K562 (cell line): Measurements from ENCODE around the gene KCNC4. TPM values are rescaled to one million over a fixed set of nuclear protein-coding genes. Genes with fewer than 3 reads are reported as not detected.

Source experiments
- ATAC-seq: fragments of 200-7000 bp; cut with Tn5 transposase; 3 replicates; pipeline ENCODE4 v1.9.1; 2020; ENCODE audit warnings: moderate library complexity
- BruUV-seq: library from RNA; stranded (reverse); fragments of 400-500 nt; replicated peaks from 2 replicates; lab custom pipeline; 2021; lab: Mats Ljungman, UMichigan
- CTCF ChIA-PET: fragments of 300-600 bp; formaldehyde crosslinking; extraction: SDS; loops from one replicate; lab custom pipeline; 2021; ENCODE audit warnings: low intra/inter-chr PET ratio; lab: Yijun Ruan, JAX
- POLR2A ChIA-PET: fragments of 300-600, 350-650 bp; sonication (Branson Sonifier 250); formaldehyde crosslinking; extraction: SDS; loops from one replicate; lab custom pipeline; 2021; ENCODE audit warnings: antibody characterized with exemption, inconsistent platforms; lab: Yijun Ruan, JAX
- DNase-seq, 4 experiments: peaks; one replicate each; pipeline versions ENCODE4 v3.0.0 to v3.0.0-alpha.2; 2011 to 2018; ENCODE audit warnings: low spot score in 3 of 4, mixed read lengths in 3 of 4; ENCODE audit errors: extremely low read depth in 1 of 4
- FAIRE-seq: peaks from 2 replicates; lab custom pipeline; 2011; peaks lifted over from hg19 to GRCh38; lab: Jason Lieb, UNC
- H2AFZ ChIP-seq: 2 replicates; pipeline ENCODE4 v1.6.0; 2011; ENCODE audit warnings: low read depth, low read length, control low read depth, inconsistent platforms
- H3K27ac ChIP-seq: fragments of 200-600 bp; 3 replicates; pipeline ENCODE4 v1.8.0; 2011; ENCODE audit warnings: low read depth, mild to moderate bottlenecking, control low read depth, inconsistent platforms, low read length, moderate library complexity, mixed read lengths; ENCODE audit errors: extremely low read depth
- H3K27me3 ChIP-seq, 2 experiments: fragments of 300-600 bp in 1 of 2; 2 replicates in 1 of 2; 3 replicates in 1 of 2; pipeline versions ENCODE4 v1.6.0 to v1.8.0; 2011; ENCODE audit warnings: inconsistent platforms in 2 of 2, low read length in 2 of 2, mild to moderate bottlenecking in 1 of 2, mixed read lengths in 1 of 2, moderate library complexity in 1 of 2; ENCODE audit not compliant: control insufficient read depth in 2 of 2, insufficient read depth in 2 of 2
- H3K36me3 ChIP-seq: fragments of 300-600 bp; 3 replicates; pipeline ENCODE4 v1.8.0; 2011; ENCODE audit warnings: mild to moderate bottlenecking, low read length, inconsistent platforms; ENCODE audit not compliant: control insufficient read depth, insufficient read depth
- H3K4me1 ChIP-seq, 2 experiments: fragments of 200-600 bp in 1 of 2; replicated peaks in 1 of 2; 2 replicates in 1 of 2; 3 replicates in 1 of 2; pipeline versions ENCODE4 v1.5.1 to v1.8.0; 2011; ENCODE audit warnings: inconsistent platforms in 2 of 2, low read length in 2 of 2, mild to moderate bottlenecking in 1 of 2, mixed read lengths in 1 of 2, moderate library complexity in 1 of 2; ENCODE audit not compliant: control insufficient read depth in 2 of 2, insufficient read depth in 2 of 2
- H3K4me2 ChIP-seq: 2 replicates; pipeline ENCODE4 v1.6.1; 2011; ENCODE audit warnings: low read length, control low read depth, inconsistent platforms, mixed read lengths; ENCODE audit not compliant: insufficient read depth
- H3K4me3 ChIP-seq: fragments of 200-600 bp; sonication (generic), shearing (Covaris generic); 2 replicates; pipeline ENCODE4 v1.5.1; 2016; ENCODE audit warnings: control low read depth, inconsistent platforms
- H3K79me2 ChIP-seq: fragments of 200-600 bp; 3 replicates; pipeline ENCODE4 v1.8.0; 2011; ENCODE audit warnings: low read length, inconsistent platforms; ENCODE audit not compliant: control insufficient read depth, insufficient read depth
- H3K9ac ChIP-seq, 2 experiments: 2 replicates each; pipeline versions ENCODE4 v1.6.0 to v1.6.1; 2011; ENCODE audit warnings: low read depth in 2 of 2, low read length in 2 of 2, control low read depth in 1 of 2, inconsistent platforms in 1 of 2, mild to moderate bottlenecking in 1 of 2, mixed read lengths in 1 of 2; ENCODE audit not compliant: insufficient read depth in 1 of 2
- H3K9me1 ChIP-seq: one replicate; pipeline ENCODE4 v1.6.0; 2011; ENCODE audit warnings: inconsistent platforms, mild to moderate bottlenecking, low read length, moderate library complexity; ENCODE audit not compliant: control insufficient read depth, insufficient read depth
- H3K9me3 ChIP-seq: replicated peaks from 2 replicates; pipeline ENCODE4 v1.5.1; 2011; ENCODE audit warnings: low read depth, low read length, inconsistent platforms; ENCODE audit not compliant: control insufficient read depth, insufficient read depth
- H4K20me1 ChIP-seq: replicated peaks from 2 replicates; pipeline ENCODE4 v1.6.1; 2011; ENCODE audit warnings: low read length, inconsistent platforms, mixed read lengths; ENCODE audit not compliant: control insufficient read depth, insufficient read depth
- MAFK ChIP-seq: IDR thresholded peaks from 2 replicates; pipeline ENCODE4 v1.6.1; 2011; ENCODE audit warnings: low read length, improper control_type of control experiment
- MTA1 ChIP-seq: fragments of 450-650 bp; IDR thresholded peaks from 2 replicates; pipeline ENCODE4 v1.6.1; 2017; ENCODE audit warnings: borderline replicate concordance
- RBFOX2 ChIP-seq: fragments of 200-400 bp; formaldehyde crosslinking; IDR thresholded peaks from 2 replicates; pipeline ENCODE4 v1.6.1; 2017; ENCODE audit warnings: low read depth, mild to moderate bottlenecking, low read length, moderate library complexity
- SRSF7 ChIP-seq: fragments of 200-400 bp; formaldehyde crosslinking; optimal IDR thresholded peaks from 2 replicates; pipeline ENCODE3; 2017; ENCODE audit warnings: mild to moderate bottlenecking, low read depth, low read length
- ZNF165 ChIP-seq: fragments of 250-450 bp; sonication (Bioruptor Pico); IDR thresholded peaks from 2 replicates; pipeline ENCODE4 v1.4.0; 2020; ENCODE audit warnings: borderline replicate concordance
- WGBS: fragments of 100-300 bp; shearing (Covaris generic); methylation state at CpG from one replicate; pipeline ENCODE4 v1.1.6; 2016; ENCODE audit warnings: low coverage, mixed read lengths; ENCODE audit not compliant: insufficient coverage; ENCODE audit errors: missing lambda C conversion rate; 5-methylcytosine and 5-hydroxymethylcytosine counted together
- in situ Hi-C: fragments of 300-500 bp; cut with MboI; formaldehyde crosslinking; loops from 4 replicates; pipeline ENCODE4 v1.15.0; 2018; ENCODE audit warnings: inconsistent platforms, mixed read lengths
- intact Hi-C: fragments of 100-400 bp; cut with micrococcal nuclease; formaldehyde crosslinking; loops from 2 replicates; pipeline ENCODE4 v1.14.2; 2022
- polyA plus RNA-seq, 8 experiments: library from polyadenylated mRNA; depleted of rRNA in 4 of 8; stranded (reverse) in 5 of 8; unstranded in 3 of 8; fragments of >200 nt; fragmentation: Nextera tagmentation in 2 of 8; fragmentation: Illumina TruSeq in 1 of 8; extraction: Ambion mirVana in 2 of 8; extraction: Trizol in 1 of 8; gene quantifications; 2 replicates each; pipeline versions ENCODE4 v1.2.1 to v1.2.3, GENCODE V29; 2011 to 2014; ENCODE audit warnings: inconsistent platforms in 1 of 8, missing spikeins in 1 of 8
- total RNA-seq, 7 experiments: library from RNA; depleted of rRNA in 6 of 7; stranded (reverse); fragments of >200 nt in 6 of 7; fragmentation: Illumina TruSeq in 2 of 7; extraction: Trizol in 2 of 7; gene quantifications; 2 replicates each; pipeline versions ENCODE4 v1.2.1 to v1.2.3, GENCODE V29; 2011 to 2021; ENCODE audit warnings: low replicate concordance in 1 of 7
- TF ChIP-seq, protein P1 (sequence below), 2 experiments: fragments of 200-800 bp in 1 of 2; sonication (Bioruptor generic) in 1 of 2; sonication (generic) in 1 of 2; formaldehyde crosslinking in 1 of 2; IDR thresholded peaks in 1 of 2; conservative IDR thresholded peaks in 1 of 2; 2 replicates each; pipeline versions ENCODE4 v1.5.0 to v1.6.1; 2016 to 2020; ENCODE audit warnings: missing compliant biosample characterization in 1 of 2, missing genetic modification characterization in 1 of 2, missing genetic modification reagents in 1 of 2
- TF ChIP-seq, protein P2 (sequence below): fragments of 250-450 bp; sonication (Bioruptor Pico); IDR thresholded peaks from 2 replicates; pipeline ENCODE4 v1.6.1; 2021; ENCODE audit warnings: mild to moderate bottlenecking
- TF ChIP-seq, protein P3 (sequence below): fragments of 200-800 bp; sonication (Bioruptor generic); IDR thresholded peaks from 2 replicates; pipeline ENCODE4 v1.6.1; 2016; ENCODE audit warnings: missing genetic modification characterization, missing compliant biosample characterization
- TF ChIP-seq, protein P4 (sequence below), 2 experiments: IDR thresholded peaks; 2 replicates each; pipeline ENCODE4 v1.6.1; 2011; ENCODE audit warnings: borderline replicate concordance in 1 of 2, control low read depth in 1 of 2, low read depth in 1 of 2, low read length in 1 of 2, mild to moderate bottlenecking in 1 of 2, mixed read lengths in 1 of 2, moderate library complexity in 1 of 2; ENCODE audit not compliant: insufficient read depth in 1 of 2, insufficient read length in 1 of 2, poor library complexity in 1 of 2, severe bottlenecking in 1 of 2; ENCODE audit errors: extremely low read depth in 1 of 2

KCNC4 gene
- total and polyA plus RNA-seq, 9 of the 15 experiments (the other 6 are each of a cell fraction or from before 2014, with no cell fraction given): 0.07 to 1.8 (median 0.73) TPM

DNA sequence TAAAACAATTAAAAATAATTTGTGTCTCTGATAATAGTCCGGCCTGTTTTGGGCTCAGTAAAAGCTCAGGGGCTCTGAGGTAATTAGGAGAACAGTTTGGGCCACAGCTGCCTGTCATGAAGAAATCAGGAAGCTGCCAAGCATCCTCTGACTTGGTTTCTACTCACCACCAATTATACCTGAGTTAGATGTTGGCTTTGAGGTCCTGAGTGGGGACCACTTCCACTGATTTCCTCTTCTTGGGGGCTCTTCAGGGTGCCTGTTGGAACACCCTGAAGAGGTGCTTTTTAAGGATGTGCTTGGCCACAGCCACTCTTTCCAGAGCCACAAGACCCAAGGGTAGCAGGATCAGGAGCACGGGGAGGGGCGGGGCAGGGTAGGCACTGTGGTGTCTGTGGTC, 48.9 kb upstream of the KCNC4 start (continued):
- TF ChIP-seq, protein P1, sequence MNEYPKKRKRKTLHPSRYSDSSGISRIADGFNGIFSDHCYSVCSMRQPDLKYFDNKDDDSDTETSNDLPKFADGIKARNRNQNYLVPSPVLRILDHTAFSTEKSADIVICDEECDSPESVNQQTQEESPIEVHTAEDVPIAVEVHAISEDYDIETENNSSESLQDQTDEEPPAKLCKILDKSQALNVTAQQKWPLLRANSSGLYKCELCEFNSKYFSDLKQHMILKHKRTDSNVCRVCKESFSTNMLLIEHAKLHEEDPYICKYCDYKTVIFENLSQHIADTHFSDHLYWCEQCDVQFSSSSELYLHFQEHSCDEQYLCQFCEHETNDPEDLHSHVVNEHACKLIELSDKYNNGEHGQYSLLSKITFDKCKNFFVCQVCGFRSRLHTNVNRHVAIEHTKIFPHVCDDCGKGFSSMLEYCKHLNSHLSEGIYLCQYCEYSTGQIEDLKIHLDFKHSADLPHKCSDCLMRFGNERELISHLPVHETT (CRISPR knock-in tag; conservative IDR thresholded peaks at IDR 0.05 in 1 of 2, IDR thresholded peaks at IDR 0.05 in 1 of 2): no peak
- TF ChIP-seq ZNF165 (CRISPR knock-in tag) (no peak), MAFK (no peak), SRSF7 (no peak), MTA1 (no peak)
- TF ChIP-seq, all 486 proteins: peak for 0

DNA sequence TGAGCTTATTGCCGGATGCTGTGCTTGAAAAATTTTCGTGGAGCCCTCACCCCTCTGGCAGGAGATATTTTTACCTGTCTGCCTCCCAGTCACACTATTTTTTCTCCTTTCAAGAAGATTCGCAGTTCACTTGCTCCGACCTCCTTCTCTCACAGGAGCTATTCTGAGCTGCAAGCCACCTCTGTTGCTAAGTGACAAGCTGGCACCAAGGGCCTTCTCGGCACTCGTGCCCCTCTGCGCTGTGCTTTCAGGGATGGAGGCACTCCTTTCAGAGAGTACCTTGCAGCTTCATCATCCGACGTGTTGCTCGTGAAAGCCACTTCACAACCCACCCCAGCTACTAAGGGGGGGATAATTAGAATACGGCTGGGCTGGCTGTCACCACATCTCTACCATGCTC, 48.3 kb upstream of the KCNC4 start:
- WGBS: 0% methylated on average over 11 of the region's 11 CpGs
- Histone ChIP-seq H3K79me2 (no peaks in the 10 kb centered on the region), H3K4me2 (no peak overlapping the region), H2AFZ (no peak overlapping the region), H3K9me3 (no peaks in the 10 kb centered on the region), H3K36me3 (no peaks in the 10 kb centered on the region), H3K4me1 (no peaks in the 10 kb centered on the region), H3K4me3 (no peak overlapping the region), H4K20me1 (peaks cover 5% of the 10 kb centered on the region; the same call in 1 of the 2 replicates), H3K27me3 (peaks cover 19 to 73% of the 10 kb centered on the region in 2 experiments), H3K9me1 (no peaks in the 10 kb centered on the region), H3K27ac (no peak overlapping the region), H3K9ac (no peak overlapping the region)
- POLR2A ChIA-PET: interaction anchor here (0.8 to 1.2 kb wide), 2 partner anchors 11 to 17 kb away, joined by 3 to 4 read pairs; no protein-coding TSS in a partner anchor
- in situ Hi-C loops (no loop called here), intact Hi-C loops (no loop called here)
- CTCF ChIA-PET: interaction anchor here (1.1 kb wide), 1 partner anchor 13 kb away, joined by 3 read pairs; no protein-coding TSS in a partner anchor
- DNase-seq (no peak), ATAC-seq (no peak), FAIRE-seq (no peak)
- no TSS peak for BruUV-seq
- TF ChIP-seq, protein P2, sequence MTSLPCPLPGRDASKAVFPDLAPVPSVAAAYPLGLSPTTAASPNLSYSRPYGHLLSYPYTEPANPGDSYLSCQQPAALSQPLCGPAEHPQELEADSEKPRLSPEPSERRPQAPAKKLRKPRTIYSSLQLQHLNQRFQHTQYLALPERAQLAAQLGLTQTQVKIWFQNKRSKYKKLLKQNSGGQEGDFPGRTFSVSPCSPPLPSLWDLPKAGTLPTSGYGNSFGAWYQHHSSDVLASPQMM (CRISPR knock-in tag): no peak
- TF ChIP-seq, protein P3, sequence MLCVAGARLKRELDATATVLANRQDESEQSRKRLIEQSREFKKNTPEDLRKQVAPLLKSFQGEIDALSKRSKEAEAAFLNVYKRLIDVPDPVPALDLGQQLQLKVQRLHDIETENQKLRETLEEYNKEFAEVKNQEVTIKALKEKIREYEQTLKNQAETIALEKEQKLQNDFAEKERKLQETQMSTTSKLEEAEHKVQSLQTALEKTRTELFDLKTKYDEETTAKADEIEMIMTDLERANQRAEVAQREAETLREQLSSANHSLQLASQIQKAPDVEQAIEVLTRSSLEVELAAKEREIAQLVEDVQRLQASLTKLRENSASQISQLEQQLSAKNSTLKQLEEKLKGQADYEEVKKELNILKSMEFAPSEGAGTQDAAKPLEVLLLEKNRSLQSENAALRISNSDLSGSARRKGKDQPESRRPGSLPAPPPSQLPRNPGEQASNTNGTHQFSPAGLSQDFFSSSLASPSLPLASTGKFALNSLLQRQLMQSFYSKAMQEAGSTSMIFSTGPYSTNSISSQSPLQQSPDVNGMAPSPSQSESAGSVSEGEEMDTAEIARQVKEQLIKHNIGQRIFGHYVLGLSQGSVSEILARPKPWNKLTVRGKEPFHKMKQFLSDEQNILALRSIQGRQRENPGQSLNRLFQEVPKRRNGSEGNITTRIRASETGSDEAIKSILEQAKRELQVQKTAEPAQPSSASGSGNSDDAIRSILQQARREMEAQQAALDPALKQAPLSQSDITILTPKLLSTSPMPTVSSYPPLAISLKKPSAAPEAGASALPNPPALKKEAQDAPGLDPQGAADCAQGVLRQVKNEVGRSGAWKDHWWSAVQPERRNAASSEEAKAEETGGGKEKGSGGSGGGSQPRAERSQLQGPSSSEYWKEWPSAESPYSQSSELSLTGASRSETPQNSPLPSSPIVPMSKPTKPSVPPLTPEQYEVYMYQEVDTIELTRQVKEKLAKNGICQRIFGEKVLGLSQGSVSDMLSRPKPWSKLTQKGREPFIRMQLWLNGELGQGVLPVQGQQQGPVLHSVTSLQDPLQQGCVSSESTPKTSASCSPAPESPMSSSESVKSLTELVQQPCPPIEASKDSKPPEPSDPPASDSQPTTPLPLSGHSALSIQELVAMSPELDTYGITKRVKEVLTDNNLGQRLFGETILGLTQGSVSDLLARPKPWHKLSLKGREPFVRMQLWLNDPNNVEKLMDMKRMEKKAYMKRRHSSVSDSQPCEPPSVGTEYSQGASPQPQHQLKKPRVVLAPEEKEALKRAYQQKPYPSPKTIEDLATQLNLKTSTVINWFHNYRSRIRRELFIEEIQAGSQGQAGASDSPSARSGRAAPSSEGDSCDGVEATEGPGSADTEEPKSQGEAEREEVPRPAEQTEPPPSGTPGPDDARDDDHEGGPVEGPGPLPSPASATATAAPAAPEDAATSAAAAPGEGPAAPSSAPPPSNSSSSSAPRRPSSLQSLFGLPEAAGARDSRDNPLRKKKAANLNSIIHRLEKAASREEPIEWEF: no peak
- TF ChIP-seq, protein P4, sequence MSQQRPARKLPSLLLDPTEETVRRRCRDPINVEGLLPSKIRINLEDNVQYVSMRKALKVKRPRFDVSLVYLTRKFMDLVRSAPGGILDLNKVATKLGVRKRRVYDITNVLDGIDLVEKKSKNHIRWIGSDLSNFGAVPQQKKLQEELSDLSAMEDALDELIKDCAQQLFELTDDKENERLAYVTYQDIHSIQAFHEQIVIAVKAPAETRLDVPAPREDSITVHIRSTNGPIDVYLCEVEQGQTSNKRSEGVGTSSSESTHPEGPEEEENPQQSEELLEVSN (IDR thresholded peaks at IDR 0.05; ENCODE audit: borderline replicate concordance in 1 of 2, extremely low read depth in 1 of 2, insufficient read depth in 1 of 2, insufficient read length in 1 of 2, low read depth in 1 of 2, low read length in 1 of 2, poor library complexity in 1 of 2, severe bottlenecking in 1 of 2): no peak
- no peak for TF ChIP-seq RBFOX2
